Right lobe of liver (tissue), 4 donors: ENCODE measurements around the gene PEPD.

ENCODE experiments used
- POLR2A ChIP-seq: fragments of 450-650 bp; IDR thresholded peaks from one replicate; pipeline ENCODE4 v1.6.1; 2017; ENCODE audit warnings: antibody characterized with exemption, mild to moderate bottlenecking
- TF ChIP-seq, protein P1 (sequence below), 4 donors: fragments of 200-600 bp in 3 of 4; fragments of 450-650 bp in 1 of 4; IDR thresholded peaks; one replicate each; pipeline versions ENCODE4 v1.5.1 to v1.8.0; 2016 to 2022; ENCODE audit warnings: antibody characterized with exemption in 4 of 4, mild to moderate bottlenecking in 2 of 4
- donor health status: DM: no; HTN: no; CAD: no.
- donor health status: DM: no; HTN: no; CAD: no.
- donor health status: DM: no; HTN: yes; CAD: no.

DNA sequence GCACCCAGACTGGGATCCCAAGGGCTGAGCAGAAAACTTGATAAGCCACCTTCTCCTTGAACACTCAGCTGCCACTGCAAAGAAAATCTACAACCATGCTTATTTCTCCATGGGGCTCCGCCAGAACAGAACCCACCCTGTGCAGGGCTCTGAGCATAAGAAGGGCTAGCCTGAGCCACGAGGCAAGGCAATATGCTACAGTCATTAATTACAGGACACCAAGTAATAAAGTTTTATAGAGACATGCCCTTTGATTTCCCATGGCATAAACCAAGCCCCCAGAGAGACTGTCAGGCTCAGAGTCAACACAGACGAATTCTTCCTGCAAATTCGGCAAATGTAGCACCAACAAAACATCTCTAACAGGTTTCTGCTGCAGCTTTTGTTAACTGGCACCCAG, 5.7 kb downstream of the PEPD start:
- TF ChIP-seq, protein P1, sequence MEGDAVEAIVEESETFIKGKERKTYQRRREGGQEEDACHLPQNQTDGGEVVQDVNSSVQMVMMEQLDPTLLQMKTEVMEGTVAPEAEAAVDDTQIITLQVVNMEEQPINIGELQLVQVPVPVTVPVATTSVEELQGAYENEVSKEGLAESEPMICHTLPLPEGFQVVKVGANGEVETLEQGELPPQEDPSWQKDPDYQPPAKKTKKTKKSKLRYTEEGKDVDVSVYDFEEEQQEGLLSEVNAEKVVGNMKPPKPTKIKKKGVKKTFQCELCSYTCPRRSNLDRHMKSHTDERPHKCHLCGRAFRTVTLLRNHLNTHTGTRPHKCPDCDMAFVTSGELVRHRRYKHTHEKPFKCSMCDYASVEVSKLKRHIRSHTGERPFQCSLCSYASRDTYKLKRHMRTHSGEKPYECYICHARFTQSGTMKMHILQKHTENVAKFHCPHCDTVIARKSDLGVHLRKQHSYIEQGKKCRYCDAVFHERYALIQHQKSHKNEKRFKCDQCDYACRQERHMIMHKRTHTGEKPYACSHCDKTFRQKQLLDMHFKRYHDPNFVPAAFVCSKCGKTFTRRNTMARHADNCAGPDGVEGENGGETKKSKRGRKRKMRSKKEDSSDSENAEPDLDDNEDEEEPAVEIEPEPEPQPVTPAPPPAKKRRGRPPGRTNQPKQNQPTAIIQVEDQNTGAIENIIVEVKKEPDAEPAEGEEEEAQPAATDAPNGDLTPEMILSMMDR (IDR thresholded peaks at IDR 0.05): no peak
- no peak for TF ChIP-seq POLR2A
